ENCODE results near the gene KCNH4.
A peak's percentile ranks its signal among the peaks of the same experiment; 100 is the strongest.

Gene KCNH4

DNA sequence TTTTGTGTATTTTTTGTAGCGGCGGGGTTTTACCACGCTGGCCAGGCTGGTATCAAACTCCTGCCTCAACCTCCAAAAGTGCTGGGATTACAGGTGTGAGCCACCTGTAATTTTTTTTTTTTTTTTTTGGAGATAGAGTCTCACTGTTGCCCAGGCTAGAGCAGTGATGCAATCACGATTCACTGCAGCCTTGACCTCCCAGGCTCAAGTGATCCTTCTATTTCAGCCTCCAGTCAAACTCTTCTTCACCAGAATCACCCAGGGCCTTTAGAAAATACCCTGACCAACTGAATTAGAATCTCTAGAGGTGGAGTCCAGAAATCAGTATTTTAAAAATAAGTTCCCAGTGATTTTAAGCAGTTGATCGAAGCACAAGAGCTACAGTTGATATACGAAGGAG, 45.8 kb downstream of the KCNH4 start:
- no peak for TF ChIP-seq ZFP37 (tag by site-specific recombination; IDR thresholded peaks at IDR 0.05)
- no peak for TF ChIP-seq TCF7L2 (IDR thresholded peaks at IDR 0.05; ENCODE audit: borderline replicate concordance, low read depth, low read length)
- TF ChIP-seq ZEB2 (tag by site-specific recombination; IDR thresholded peaks at IDR 0.05): no peak
- TF ChIP-seq ZNF626 (tag by site-specific recombination; IDR thresholded peaks at IDR 0.05): no peak
- TF ChIP-seq, protein P1, sequence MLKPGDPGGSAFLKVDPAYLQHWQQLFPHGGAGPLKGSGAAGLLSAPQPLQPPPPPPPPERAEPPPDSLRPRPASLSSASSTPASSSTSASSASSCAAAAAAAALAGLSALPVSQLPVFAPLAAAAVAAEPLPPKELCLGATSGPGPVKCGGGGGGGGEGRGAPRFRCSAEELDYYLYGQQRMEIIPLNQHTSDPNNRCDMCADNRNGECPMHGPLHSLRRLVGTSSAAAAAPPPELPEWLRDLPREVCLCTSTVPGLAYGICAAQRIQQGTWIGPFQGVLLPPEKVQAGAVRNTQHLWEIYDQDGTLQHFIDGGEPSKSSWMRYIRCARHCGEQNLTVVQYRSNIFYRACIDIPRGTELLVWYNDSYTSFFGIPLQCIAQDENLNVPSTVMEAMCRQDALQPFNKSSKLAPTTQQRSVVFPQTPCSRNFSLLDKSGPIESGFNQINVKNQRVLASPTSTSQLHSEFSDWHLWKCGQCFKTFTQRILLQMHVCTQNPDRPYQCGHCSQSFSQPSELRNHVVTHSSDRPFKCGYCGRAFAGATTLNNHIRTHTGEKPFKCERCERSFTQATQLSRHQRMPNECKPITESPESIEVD (tag by site-specific recombination; IDR thresholded peaks at IDR 0.05): no peak
- no peak for TF ChIP-seq ZNF670 (tag by site-specific recombination; IDR thresholded peaks at IDR 0.05; ENCODE audit: low read depth)
- TF ChIP-seq, protein P2, sequence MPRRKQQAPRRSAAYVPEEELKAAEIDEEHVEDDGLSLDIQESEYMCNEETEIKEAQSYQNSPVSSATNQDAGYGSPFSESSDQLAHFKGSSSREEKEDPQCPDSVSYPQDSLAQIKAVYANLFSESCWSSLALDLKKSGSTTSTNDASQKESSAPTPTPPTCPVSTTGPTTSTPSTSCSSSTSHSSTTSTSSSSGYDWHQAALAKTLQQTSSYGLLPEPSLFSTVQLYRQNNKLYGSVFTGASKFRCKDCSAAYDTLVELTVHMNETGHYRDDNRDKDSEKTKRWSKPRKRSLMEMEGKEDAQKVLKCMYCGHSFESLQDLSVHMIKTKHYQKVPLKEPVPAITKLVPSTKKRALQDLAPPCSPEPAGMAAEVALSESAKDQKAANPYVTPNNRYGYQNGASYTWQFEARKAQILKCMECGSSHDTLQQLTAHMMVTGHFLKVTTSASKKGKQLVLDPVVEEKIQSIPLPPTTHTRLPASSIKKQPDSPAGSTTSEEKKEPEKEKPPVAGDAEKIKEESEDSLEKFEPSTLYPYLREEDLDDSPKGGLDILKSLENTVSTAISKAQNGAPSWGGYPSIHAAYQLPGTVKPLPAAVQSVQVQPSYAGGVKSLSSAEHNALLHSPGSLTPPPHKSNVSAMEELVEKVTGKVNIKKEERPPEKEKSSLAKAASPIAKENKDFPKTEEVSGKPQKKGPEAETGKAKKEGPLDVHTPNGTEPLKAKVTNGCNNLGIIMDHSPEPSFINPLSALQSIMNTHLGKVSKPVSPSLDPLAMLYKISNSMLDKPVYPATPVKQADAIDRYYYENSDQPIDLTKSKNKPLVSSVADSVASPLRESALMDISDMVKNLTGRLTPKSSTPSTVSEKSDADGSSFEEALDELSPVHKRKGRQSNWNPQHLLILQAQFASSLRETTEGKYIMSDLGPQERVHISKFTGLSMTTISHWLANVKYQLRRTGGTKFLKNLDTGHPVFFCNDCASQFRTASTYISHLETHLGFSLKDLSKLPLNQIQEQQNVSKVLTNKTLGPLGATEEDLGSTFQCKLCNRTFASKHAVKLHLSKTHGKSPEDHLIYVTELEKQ (tag by site-specific recombination; IDR thresholded peaks at IDR 0.05; ENCODE audit: borderline replicate concordance): no peak
- no peak for TF ChIP-seq RBAK (tag by site-specific recombination; IDR thresholded peaks at IDR 0.05)
- TF ChIP-seq, protein P3, sequence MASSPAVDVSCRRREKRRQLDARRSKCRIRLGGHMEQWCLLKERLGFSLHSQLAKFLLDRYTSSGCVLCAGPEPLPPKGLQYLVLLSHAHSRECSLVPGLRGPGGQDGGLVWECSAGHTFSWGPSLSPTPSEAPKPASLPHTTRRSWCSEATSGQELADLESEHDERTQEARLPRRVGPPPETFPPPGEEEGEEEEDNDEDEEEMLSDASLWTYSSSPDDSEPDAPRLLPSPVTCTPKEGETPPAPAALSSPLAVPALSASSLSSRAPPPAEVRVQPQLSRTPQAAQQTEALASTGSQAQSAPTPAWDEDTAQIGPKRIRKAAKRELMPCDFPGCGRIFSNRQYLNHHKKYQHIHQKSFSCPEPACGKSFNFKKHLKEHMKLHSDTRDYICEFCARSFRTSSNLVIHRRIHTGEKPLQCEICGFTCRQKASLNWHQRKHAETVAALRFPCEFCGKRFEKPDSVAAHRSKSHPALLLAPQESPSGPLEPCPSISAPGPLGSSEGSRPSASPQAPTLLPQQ (tag by site-specific recombination; IDR thresholded peaks at IDR 0.05): no peak
- no peak for TF ChIP-seq ZNF76 (tag by site-specific recombination; IDR thresholded peaks at IDR 0.05; ENCODE audit: borderline replicate concordance, low read depth)
- POLR2A ChIA-PET: interaction anchor here (1.0 to 2.0 kb wide), 4 partner anchors 9 to 169 kb away, joined by 3 to 8 read pairs (median 4); partner anchors contain the start of genes GHDC and KAT2A
- no peak overlapping the region for H3K27ac ChIP-seq (ENCODE audit: extremely low read depth, low read depth, low read length)
- H3K4me1 ChIP-seq (ENCODE audit: control insufficient read depth, insufficient read depth, low read length): peaks cover 28% of the 10 kb centered on the region
- CTCF ChIA-PET: interaction anchor here (0.7 to 2.5 kb wide), 4 partner anchors 13 to 28 kb away, joined by 3 to 11 read pairs (median 3); no protein-coding TSS in a partner anchor
- H3K4me3 ChIP-seq (ENCODE audit: low read depth, low read length): no peak overlapping the region
- H3K9me3 ChIP-seq (ENCODE audit: control insufficient read depth, insufficient read depth, low read depth, low read length): no peaks in the 10 kb centered on the region
- H3K36me3 ChIP-seq (ENCODE audit: control insufficient read depth in 2 of 2, insufficient read depth in 1 of 2, low read length in 2 of 2): peaks cover 10 to 57% of the 10 kb centered on the region in 2 experiments; a peak in 2 of 3 replicates

DNA sequence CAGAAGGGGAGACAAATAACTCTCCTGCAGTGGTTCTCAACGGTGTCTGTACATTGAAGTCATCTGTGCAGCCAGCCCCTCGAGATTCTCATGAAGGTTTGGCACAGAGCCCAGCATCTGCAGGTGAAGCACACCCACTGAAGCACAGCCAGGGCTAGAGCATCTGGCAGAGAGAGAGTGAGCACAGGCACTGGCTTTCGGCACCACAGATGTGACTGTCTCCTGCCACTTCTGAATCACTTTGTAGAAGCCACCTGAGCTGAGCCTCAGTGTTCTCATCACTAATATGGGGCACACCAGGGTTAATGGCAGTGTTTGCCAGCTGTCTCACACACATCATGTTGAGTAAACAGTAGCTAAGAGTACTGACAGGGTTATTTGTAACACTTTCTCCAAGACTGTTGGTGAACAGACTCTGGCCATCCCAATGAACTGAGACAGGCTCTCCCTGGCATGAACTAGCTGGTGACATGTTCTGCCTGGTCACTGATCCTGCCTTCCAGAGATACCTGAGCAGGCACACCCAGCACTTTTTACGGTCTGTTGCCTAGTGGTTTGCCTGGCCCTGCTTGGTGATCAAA, 47.4 kb downstream of the KCNH4 start:
- no peak overlapping the region for H3K4me3 ChIP-seq (ENCODE audit: low read depth, low read length)
- H3K27ac ChIP-seq (ENCODE audit: extremely low read depth, low read depth, low read length): peak overlapping the region; percentile 13
- CTCF ChIA-PET: interaction anchor here (1.3 to 2.7 kb wide), 6 partner anchors 13 to 394 kb away, joined by 3 to 9 read pairs (median 4); partner anchors contain the start of gene KAT2A
- peaks cover 13 to 62% of the 10 kb centered on the region in 2 experiments; a peak in 2 of 3 replicates for H3K36me3 ChIP-seq (ENCODE audit: control insufficient read depth in 2 of 2, insufficient read depth in 1 of 2, low read length in 2 of 2)
- peaks cover 28% of the 10 kb centered on the region for H3K4me1 ChIP-seq (ENCODE audit: control insufficient read depth, insufficient read depth, low read length)
- H3K9me3 ChIP-seq (ENCODE audit: control insufficient read depth, insufficient read depth, low read depth, low read length): no peaks in the 10 kb centered on the region
- POLR2A ChIA-PET: interaction anchor here (1.0 to 1.3 kb wide), 3 partner anchors 12 to 46 kb away, joined by 3 to 5 read pairs (median 5); partner anchors contain the start of genes KAT2A and RAB5C
- TF ChIP-seq ZNF37A (tag by site-specific recombination; IDR thresholded peaks at IDR 0.05) (no peak), ZIC2 (tag by site-specific recombination; IDR thresholded peaks at IDR 0.05) (peak; percentile 27; the same call in 1 of the 2 replicates), ZNF324 (tag by site-specific recombination; IDR thresholded peaks at IDR 0.05) (0 out of 2 replicates have a peak, but pooled peaks have one; percentile 10), ZFP41 (tag by site-specific recombination; IDR thresholded peaks at IDR 0.05; ENCODE audit: borderline replicate concordance) (no peak), ZSCAN23 (tag by site-specific recombination; IDR thresholded peaks at IDR 0.05) (no peak), ZNF707 (tag by site-specific recombination; IDR thresholded peaks at IDR 0.05) (no peak), ZNF354C (tag by site-specific recombination; IDR thresholded peaks at IDR 0.05; ENCODE audit: borderline replicate concordance, low read depth) (no peak)
- TF ChIP-seq, protein P4, sequence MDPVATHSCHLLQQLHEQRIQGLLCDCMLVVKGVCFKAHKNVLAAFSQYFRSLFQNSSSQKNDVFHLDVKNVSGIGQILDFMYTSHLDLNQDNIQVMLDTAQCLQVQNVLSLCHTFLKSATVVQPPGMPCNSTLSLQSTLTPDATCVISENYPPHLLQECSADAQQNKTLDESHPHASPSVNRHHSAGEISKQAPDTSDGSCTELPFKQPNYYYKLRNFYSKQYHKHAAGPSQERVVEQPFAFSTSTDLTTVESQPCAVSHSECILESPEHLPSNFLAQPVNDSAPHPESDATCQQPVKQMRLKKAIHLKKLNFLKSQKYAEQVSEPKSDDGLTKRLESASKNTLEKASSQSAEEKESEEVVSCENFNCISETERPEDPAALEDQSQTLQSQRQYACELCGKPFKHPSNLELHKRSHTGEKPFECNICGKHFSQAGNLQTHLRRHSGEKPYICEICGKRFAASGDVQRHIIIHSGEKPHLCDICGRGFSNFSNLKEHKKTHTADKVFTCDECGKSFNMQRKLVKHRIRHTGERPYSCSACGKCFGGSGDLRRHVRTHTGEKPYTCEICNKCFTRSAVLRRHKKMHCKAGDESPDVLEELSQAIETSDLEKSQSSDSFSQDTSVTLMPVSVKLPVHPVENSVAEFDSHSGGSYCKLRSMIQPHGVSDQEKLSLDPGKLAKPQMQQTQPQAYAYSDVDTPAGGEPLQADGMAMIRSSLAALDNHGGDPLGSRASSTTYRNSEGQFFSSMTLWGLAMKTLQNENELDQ (tag by site-specific recombination; IDR thresholded peaks at IDR 0.05; ENCODE audit: low read depth): no peak
- TF ChIP-seq, protein P5, sequence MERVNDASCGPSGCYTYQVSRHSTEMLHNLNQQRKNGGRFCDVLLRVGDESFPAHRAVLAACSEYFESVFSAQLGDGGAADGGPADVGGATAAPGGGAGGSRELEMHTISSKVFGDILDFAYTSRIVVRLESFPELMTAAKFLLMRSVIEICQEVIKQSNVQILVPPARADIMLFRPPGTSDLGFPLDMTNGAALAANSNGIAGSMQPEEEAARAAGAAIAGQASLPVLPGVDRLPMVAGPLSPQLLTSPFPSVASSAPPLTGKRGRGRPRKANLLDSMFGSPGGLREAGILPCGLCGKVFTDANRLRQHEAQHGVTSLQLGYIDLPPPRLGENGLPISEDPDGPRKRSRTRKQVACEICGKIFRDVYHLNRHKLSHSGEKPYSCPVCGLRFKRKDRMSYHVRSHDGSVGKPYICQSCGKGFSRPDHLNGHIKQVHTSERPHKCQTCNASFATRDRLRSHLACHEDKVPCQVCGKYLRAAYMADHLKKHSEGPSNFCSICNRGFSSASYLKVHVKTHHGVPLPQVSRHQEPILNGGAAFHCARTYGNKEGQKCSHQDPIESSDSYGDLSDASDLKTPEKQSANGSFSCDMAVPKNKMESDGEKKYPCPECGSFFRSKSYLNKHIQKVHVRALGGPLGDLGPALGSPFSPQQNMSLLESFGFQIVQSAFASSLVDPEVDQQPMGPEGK (tag by site-specific recombination; IDR thresholded peaks at IDR 0.05): no peak
- TF ChIP-seq, protein P6, sequence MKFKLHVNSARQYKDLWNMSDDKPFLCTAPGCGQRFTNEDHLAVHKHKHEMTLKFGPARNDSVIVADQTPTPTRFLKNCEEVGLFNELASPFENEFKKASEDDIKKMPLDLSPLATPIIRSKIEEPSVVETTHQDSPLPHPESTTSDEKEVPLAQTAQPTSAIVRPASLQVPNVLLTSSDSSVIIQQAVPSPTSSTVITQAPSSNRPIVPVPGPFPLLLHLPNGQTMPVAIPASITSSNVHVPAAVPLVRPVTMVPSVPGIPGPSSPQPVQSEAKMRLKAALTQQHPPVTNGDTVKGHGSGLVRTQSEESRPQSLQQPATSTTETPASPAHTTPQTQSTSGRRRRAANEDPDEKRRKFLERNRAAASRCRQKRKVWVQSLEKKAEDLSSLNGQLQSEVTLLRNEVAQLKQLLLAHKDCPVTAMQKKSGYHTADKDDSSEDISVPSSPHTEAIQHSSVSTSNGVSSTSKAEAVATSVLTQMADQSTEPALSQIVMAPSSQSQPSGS (tag by site-specific recombination; IDR thresholded peaks at IDR 0.05; ENCODE audit: low read depth): no peak
